Measurements from ENCODE around the gene TAS1R3.

TAS1R3 gene

DNA sequence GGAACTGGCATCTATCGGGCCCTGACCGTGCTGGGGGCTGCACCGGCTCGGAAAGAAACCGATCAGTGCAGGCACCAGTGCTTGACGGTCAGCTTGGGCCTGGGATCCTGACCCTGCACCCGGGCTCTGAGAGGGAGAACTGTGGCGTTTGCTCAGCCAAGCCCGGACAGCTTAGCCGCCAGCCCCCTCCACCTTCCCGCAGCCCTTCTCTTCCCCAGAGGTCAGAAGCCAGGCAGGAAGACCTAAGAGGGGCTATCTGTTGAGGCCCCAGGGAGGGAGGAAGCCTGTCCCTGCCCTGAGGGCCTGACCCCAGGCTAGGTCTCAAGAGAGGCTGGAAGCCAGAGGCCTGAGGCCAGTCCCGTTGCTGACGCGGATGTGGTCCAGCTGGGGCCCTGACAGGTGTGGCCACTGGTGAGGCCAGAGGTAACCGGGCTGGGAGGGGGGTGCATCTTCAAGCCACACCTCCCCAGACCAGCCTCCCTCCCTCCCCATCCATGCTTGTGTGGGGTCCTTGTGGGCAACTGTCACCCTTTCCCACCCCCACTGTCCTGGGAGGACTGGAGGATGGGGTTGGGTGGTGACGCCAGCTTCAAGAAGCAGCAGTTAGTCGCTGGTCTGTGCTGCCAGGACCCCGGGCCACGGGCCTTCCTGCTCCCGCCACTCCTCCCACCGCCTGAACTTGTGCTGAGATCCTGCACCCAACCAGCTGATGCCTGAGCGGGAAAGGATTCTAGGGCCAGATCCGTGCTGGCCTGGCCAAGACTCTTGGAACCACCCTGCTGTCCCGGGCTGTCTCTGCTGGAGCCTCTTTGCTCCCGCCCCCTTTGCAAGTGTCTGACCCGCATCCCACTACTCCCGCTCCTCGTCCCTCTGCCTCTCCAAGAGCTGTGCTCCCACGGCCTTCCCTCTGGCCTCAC, 20.7 kb downstream of the TAS1R3 start:
- no peak for DNase-seq

DNA sequence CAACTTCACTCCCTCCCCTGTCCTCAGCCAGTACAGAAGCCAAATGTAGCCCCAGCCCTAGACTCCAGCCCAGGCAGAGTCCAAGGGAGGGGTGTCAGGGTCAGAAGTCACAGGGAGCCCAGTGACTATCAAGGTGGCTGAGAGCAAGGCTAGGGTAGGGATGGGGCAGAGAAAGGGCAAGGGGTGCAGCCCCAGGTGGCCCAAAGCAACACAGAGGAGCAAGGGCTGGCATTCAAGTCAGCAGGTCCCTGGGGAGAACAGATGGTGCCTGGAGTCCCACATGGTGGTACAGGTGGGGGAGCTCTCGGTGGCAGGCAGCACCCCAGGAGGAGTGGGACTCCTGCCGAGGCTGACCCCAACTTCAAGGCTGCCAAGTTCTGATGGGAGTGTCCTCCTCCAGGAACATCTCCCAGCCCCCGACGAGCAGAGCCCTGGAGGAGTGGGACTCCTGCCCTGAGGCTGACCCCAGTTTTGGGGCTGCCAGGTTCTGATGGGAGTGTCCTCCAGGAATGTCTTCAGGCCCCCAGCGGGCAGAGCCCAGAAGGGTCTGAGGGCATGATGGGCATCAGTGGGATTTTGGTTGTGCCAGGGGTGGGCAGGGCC, 21.8 kb downstream of the TAS1R3 start:
- DNase-seq, result no peak

GRCh38 chr1:1353389-1354151, 22.5 kb downstream of the TAS1R3 start:
- no peak for DNase-seq

- DNase-seq, result no peak
Observed at GRCh38 chr1:1354271-1355247, 23.5 kb downstream of the TAS1R3 start.

- DNase-seq, result peak in 6 of 56 donors; percentile 7 to 50 (median 40)
Observed at GRCh38 chr1:1355416-1355815, 24.3 kb downstream of the TAS1R3 start.

DNA sequence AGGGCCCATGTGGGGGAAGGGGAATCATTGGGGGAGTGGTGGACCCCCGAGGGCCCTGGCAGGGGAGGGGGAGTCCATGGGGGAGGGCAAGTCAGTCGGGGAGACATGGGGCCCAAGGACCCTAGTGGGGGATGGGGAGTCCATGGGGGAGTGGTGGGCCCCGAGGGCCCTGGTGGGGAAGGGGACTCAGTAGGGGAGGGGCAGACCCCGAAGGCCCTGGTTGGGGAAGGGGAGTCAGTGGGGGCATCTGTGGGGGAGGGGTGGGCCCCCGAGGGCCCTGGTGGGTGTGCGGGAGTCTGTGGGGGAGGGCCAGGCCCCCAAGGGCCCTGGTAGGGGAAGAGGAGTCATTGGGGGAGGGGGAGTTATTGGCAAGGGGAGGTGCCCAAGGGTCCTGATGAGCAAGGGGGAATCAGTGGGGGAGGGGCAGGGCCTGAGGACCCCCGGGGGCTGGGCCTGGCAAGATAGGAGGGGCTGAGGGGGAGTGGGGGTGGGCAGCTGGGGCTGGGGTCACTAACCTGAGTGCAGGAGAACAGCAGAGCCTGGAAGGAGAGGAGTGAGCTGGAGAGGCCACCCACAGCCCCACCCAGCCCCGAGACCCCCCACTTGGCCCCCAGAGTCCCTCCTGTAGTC, 25.2 kb downstream of the TAS1R3 start:
- no peak for DNase-seq

DNA sequence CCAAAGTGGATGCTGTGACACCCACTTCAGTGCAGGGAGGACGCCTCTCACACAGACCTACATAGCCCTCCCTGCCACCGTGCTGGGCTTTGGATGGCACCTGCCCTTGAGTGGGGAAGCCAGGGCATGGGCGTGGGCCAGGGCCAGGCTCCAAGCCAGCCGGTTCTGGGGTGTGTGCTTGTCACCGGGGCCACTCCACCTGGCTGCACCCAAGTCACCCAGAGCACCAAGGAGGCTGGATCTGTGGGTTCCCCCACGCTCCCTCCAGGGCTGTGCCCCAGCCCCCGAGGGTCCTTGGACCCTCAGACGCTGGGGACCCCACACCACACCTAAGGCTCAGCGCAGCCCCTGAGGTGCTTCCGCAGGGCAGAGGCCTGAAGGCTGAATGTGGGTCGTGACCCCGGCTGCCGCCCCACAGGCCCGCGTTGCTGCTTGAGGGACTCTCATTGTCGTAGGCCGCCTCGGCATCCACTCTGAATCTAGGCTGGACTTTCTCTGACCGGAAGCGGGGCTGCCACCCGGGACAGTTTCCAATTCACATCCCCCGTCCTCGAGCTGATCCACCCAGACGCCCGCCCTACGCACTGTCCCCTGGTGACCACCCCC, 25.8 kb downstream of the TAS1R3 start:
- DNase-seq, result no peak

DNA sequence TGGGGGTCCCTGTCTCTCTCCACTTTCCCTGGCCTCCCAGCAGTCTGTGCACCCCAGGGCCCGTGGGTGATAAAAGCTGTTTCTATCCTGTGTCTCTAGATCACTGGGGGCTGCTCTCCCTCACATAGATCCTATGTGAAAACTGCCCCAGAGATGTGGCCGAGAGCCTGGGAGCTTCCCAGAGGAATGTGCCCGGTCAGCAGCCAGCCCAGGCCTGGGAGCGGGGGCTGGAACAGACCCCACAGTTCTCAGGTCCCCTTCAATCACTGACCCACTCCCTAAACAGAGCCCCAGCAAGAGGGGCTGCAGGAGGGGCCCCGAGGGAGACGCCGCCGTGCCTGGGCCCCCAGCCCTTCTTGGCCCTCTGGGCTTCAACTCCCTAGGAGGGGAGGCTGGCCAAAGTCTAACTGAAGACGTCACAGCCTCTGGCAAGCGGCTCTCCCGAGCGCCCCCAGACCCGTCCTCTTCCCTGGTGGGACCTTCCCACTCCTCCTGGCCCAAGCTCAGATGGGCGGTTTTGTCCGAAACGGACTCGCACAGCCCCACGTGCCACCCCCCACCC, 26.9 kb downstream of the TAS1R3 start:
- DNase-seq, result peak in 1 of 56 donors; percentile 38

DNA sequence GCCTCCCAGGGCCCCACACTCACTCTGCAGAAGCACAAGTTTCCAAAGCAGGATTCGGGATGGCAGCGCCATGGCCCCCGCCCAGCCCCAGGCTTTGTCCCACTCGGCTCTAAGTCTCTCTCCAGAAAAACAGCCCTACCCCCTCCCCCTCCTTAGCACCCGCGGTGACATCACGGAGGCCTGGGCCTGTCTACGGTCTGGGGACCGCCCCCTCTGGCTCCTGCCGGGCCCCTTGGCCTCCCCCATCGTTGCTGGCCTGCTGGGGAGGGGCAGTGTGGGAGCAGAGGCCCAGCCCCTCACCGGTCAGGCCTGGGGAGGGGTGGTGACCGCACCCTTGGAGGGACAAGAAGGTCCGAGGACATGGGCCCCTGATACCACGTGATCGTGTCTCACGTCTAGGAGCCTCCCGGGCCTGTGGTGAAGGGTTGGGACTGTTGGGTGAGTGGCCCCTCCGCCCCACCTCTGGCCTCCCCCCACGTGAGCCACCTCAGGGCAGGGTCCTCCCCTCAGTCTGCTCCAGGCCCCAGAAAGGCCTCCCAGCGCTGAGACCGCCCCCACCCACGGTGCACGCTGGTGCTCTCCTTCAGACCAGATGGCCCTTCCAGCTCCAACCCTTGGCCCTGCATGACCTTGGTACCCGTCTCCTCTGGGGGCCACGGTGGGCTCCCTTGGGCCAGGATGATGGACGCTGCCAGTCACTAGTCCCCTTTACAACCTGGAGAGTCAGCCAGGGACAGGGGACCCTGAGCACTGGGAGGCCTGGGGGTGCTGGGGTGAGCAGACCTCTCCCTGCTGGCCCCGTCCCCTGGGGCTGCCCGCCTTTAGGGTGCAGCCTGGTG, 27.6 kb downstream of the TAS1R3 start, which contains the start of gene MXRA8:
TSS of gene MXRA8 (minus strand) at position 123 of the 839 bp plus-strand sequence. CDS start at position 72, 51 bp downstream.
- DNase-seq, result peak in 9 of 56 donors; percentile 17 to 58 (median 28)

GRCh38 chr1:1359308-1359663, 28.2 kb downstream of the TAS1R3 start:
- DNase-seq, result no peak

GRCh38 chr1:1359664-1360468, 28.8 kb downstream of the TAS1R3 start:
- DNase-seq, result no peak

DNA sequence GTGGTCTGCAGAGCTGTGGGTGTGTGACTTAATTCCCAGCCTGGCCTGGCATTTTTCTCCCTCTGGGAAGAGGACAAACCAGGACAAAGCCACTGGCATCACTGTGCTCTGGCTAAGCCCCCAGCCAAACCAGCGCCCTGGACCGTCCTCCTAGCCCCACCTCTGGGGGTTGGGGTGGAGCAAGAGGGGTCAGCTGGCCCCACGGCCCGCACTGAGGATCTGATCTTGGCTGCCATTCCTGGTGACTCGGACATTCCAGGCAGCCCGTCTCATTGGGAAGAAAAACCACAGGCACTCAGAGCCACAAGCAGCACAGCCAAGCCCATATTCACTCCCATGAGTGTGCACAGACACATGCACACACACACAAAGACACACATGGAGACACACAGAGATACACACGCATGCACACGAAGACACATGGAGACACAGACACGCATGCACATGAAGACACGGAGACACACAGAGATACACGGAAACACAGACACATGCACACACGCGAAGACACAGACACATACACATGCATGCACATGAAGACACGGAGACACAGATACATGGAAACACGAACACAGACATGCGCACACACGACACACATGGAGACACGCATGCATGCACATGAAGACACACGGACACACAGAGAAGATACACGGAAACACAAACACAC, 29.6 kb downstream of the TAS1R3 start:
- peak in 2 of 56 donors; percentile 14 for DNase-seq

DNA sequence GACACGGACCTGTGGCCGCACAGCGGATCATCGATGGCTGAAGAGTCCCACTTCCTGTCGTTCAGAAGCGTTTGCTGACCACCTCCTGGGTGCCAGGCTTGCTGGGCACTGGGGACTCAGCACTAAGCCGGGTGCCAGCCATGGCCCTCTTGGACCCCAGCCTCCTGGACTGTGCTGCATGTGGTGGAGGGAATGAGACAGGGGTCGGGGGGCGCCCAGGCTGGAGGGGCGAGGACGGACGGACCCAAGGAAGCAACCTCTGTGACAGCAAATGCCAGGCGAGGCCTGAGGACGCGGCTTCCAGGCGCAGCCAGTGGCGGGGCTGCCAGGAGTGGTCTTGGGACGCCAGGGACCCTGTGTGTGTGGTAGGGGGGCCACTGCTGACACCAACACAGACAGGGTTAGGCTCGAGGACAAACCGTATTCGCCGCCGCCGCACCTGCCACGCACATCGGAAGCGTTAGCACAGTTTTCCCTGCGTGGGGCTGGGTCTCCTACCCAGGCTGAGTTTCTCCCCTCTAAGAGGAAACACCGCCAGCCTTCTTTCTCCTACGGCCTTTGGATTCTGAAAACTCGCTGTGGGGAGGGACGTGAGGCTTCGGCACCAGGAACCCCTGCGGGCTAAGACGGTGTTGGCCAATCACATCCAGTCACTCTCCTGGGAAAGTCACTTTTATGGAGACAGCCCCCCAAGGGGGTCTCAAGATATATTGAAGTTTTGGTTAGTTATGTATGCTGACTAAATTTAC, 30.3 kb downstream of the TAS1R3 start:
- DNase-seq, result no peak

- DNase-seq, result no peak
Observed at GRCh38 chr1:1361982-1362423, 30.9 kb downstream of the TAS1R3 start.

- DNase-seq, result no peak
Observed at GRCh38 chr1:1364266-1364665, 33.2 kb downstream of the TAS1R3 start.

All from amygdala (tissue), 56 donors.